K562 (cell line): ENCODE results near the gene WNT7A. TPM values are rescaled to one million over a fixed set of nuclear protein-coding genes. Genes with fewer than 3 reads are reported as not detected.

ENCODE experiments used
- ATAC-seq: fragments of 200-7000 bp; cut with Tn5 transposase; 3 replicates; pipeline ENCODE4 v1.9.1; 2020; ENCODE audit warnings: moderate library complexity
- BruUV-seq: library from RNA; stranded (reverse); fragments of 400-500 nt; replicated peaks from 2 replicates; lab custom pipeline; 2021; lab: Mats Ljungman, UMichigan
- CTCF ChIA-PET: fragments of 300-600 bp; formaldehyde crosslinking; extraction: SDS; loops from one replicate; lab custom pipeline; 2021; ENCODE audit warnings: low intra/inter-chr PET ratio; lab: Yijun Ruan, JAX
- POLR2A ChIA-PET: fragments of 300-600, 350-650 bp; sonication (Branson Sonifier 250); formaldehyde crosslinking; extraction: SDS; loops from one replicate; lab custom pipeline; 2021; ENCODE audit warnings: antibody characterized with exemption, inconsistent platforms; lab: Yijun Ruan, JAX
- DNase-seq, 4 experiments: peaks; one replicate each; pipeline versions ENCODE4 v3.0.0 to v3.0.0-alpha.2; 2011 to 2018; ENCODE audit warnings: low spot score in 3 of 4, mixed read lengths in 3 of 4; ENCODE audit errors: extremely low read depth in 1 of 4
- FAIRE-seq: peaks from 2 replicates; lab custom pipeline; 2011; peaks lifted over from hg19 to GRCh38; lab: Jason Lieb, UNC
- H2AFZ ChIP-seq: 2 replicates; pipeline ENCODE4 v1.6.0; 2011; ENCODE audit warnings: low read depth, low read length, control low read depth, inconsistent platforms
- H3K27ac ChIP-seq: fragments of 200-600 bp; 3 replicates; pipeline ENCODE4 v1.8.0; 2011; ENCODE audit warnings: low read depth, mild to moderate bottlenecking, control low read depth, inconsistent platforms, low read length, moderate library complexity, mixed read lengths; ENCODE audit errors: extremely low read depth
- H3K27me3 ChIP-seq, 2 experiments: fragments of 300-600 bp in 1 of 2; 2 replicates in 1 of 2; 3 replicates in 1 of 2; pipeline versions ENCODE4 v1.6.0 to v1.8.0; 2011; ENCODE audit warnings: inconsistent platforms in 2 of 2, low read length in 2 of 2, mild to moderate bottlenecking in 1 of 2, mixed read lengths in 1 of 2, moderate library complexity in 1 of 2; ENCODE audit not compliant: control insufficient read depth in 2 of 2, insufficient read depth in 2 of 2
- H3K36me3 ChIP-seq: fragments of 300-600 bp; 3 replicates; pipeline ENCODE4 v1.8.0; 2011; ENCODE audit warnings: mild to moderate bottlenecking, low read length, inconsistent platforms; ENCODE audit not compliant: control insufficient read depth, insufficient read depth
- H3K4me1 ChIP-seq, 2 experiments: fragments of 200-600 bp in 1 of 2; replicated peaks in 1 of 2; 2 replicates in 1 of 2; 3 replicates in 1 of 2; pipeline versions ENCODE4 v1.5.1 to v1.8.0; 2011; ENCODE audit warnings: inconsistent platforms in 2 of 2, low read length in 2 of 2, mild to moderate bottlenecking in 1 of 2, mixed read lengths in 1 of 2, moderate library complexity in 1 of 2; ENCODE audit not compliant: control insufficient read depth in 2 of 2, insufficient read depth in 2 of 2
- H3K4me2 ChIP-seq: 2 replicates; pipeline ENCODE4 v1.6.1; 2011; ENCODE audit warnings: low read length, control low read depth, inconsistent platforms, mixed read lengths; ENCODE audit not compliant: insufficient read depth
- H3K4me3 ChIP-seq: fragments of 200-600 bp; sonication (generic), shearing (Covaris generic); 2 replicates; pipeline ENCODE4 v1.5.1; 2016; ENCODE audit warnings: control low read depth, inconsistent platforms
- H3K79me2 ChIP-seq: fragments of 200-600 bp; 3 replicates; pipeline ENCODE4 v1.8.0; 2011; ENCODE audit warnings: low read length, inconsistent platforms; ENCODE audit not compliant: control insufficient read depth, insufficient read depth
- H3K9ac ChIP-seq, 2 experiments: 2 replicates each; pipeline versions ENCODE4 v1.6.0 to v1.6.1; 2011; ENCODE audit warnings: low read depth in 2 of 2, low read length in 2 of 2, control low read depth in 1 of 2, inconsistent platforms in 1 of 2, mild to moderate bottlenecking in 1 of 2, mixed read lengths in 1 of 2; ENCODE audit not compliant: insufficient read depth in 1 of 2
- H3K9me1 ChIP-seq: one replicate; pipeline ENCODE4 v1.6.0; 2011; ENCODE audit warnings: inconsistent platforms, mild to moderate bottlenecking, low read length, moderate library complexity; ENCODE audit not compliant: control insufficient read depth, insufficient read depth
- H3K9me3 ChIP-seq: replicated peaks from 2 replicates; pipeline ENCODE4 v1.5.1; 2011; ENCODE audit warnings: low read depth, low read length, inconsistent platforms; ENCODE audit not compliant: control insufficient read depth, insufficient read depth
- H4K20me1 ChIP-seq: replicated peaks from 2 replicates; pipeline ENCODE4 v1.6.1; 2011; ENCODE audit warnings: low read length, inconsistent platforms, mixed read lengths; ENCODE audit not compliant: control insufficient read depth, insufficient read depth
- FOXA3 ChIP-seq, 2 experiments: fragments of 450-650 bp in 1 of 2; sonication (generic) in 1 of 2; formaldehyde crosslinking; IDR thresholded peaks in 1 of 2; conservative IDR thresholded peaks in 1 of 2; 2 replicates each; pipeline versions ENCODE4 v1.4.0 to v1.8.0; 2020 to 2022; ENCODE audit warnings: mild to moderate bottlenecking in 2 of 2, missing genetic modification reagents in 1 of 2
- JUNB ChIP-seq: fragments of 450-650 bp; formaldehyde crosslinking; conservative IDR thresholded peaks from 2 replicates; pipeline ENCODE4 v1.4.0; 2020; ENCODE audit warnings: mild to moderate bottlenecking
- MLX ChIP-seq, 2 experiments: fragments of 450-650 bp in 1 of 2; sonication (generic) in 1 of 2; formaldehyde crosslinking; conservative IDR thresholded peaks; 2 replicates each; pipeline versions ENCODE4 v1.4.0 to v1.8.1; 2020 to 2022; ENCODE audit warnings: mild to moderate bottlenecking in 1 of 2, missing genetic modification reagents in 1 of 2
- MYC ChIP-seq, 2 experiments: fragments of 250-450 bp in 1 of 2; sonication (Bioruptor Pico) in 1 of 2; IDR thresholded peaks; 2 replicates each; pipeline versions ENCODE4 v1.5.1 to v1.6.1; 2012 to 2021; ENCODE audit warnings: low read depth in 2 of 2, borderline replicate concordance in 1 of 2, improper control_type of control experiment in 1 of 2, low read length in 1 of 2, mild to moderate bottlenecking in 1 of 2, moderate library complexity in 1 of 2
- PCBP1 ChIP-seq: fragments of 200-400 bp; formaldehyde crosslinking; IDR thresholded peaks from 2 replicates; pipeline ENCODE4 v1.6.1; 2018; ENCODE audit warnings: mild to moderate bottlenecking, low read depth, low read length; ENCODE audit not compliant: poor library complexity, severe bottlenecking
- PTTG1 ChIP-seq: fragments of 450-650 bp; IDR thresholded peaks from 2 replicates; pipeline ENCODE4 v1.6.1; 2016; ENCODE audit warnings: low read depth, mild to moderate bottlenecking, missing genetic modification characterization, missing compliant biosample characterization
- SMAD3 ChIP-seq: fragments of 450-650 bp; formaldehyde crosslinking; conservative IDR thresholded peaks from 2 replicates; pipeline ENCODE4 v1.4.0; 2020; ENCODE audit warnings: mild to moderate bottlenecking
- ZC3H8 ChIP-seq: fragments of 450-650 bp; IDR thresholded peaks from 2 replicates; pipeline ENCODE4 v1.6.1; 2017
- WGBS: fragments of 100-300 bp; shearing (Covaris generic); methylation state at CpG from one replicate; pipeline ENCODE4 v1.1.6; 2016; ENCODE audit warnings: low coverage, mixed read lengths; ENCODE audit not compliant: insufficient coverage; ENCODE audit errors: missing lambda C conversion rate; 5-methylcytosine and 5-hydroxymethylcytosine counted together
- in situ Hi-C: fragments of 300-500 bp; cut with MboI; formaldehyde crosslinking; loops from 4 replicates; pipeline ENCODE4 v1.15.0; 2018; ENCODE audit warnings: inconsistent platforms, mixed read lengths
- intact Hi-C: fragments of 100-400 bp; cut with micrococcal nuclease; formaldehyde crosslinking; loops from 2 replicates; pipeline ENCODE4 v1.14.2; 2022
- polyA plus RNA-seq, 8 experiments: library from polyadenylated mRNA; depleted of rRNA in 4 of 8; stranded (reverse) in 5 of 8; unstranded in 3 of 8; fragments of >200 nt; fragmentation: Nextera tagmentation in 2 of 8; fragmentation: Illumina TruSeq in 1 of 8; extraction: Ambion mirVana in 2 of 8; extraction: Trizol in 1 of 8; gene quantifications; 2 replicates each; pipeline versions ENCODE4 v1.2.1 to v1.2.3, GENCODE V29; 2011 to 2014; ENCODE audit warnings: inconsistent platforms in 1 of 8, missing spikeins in 1 of 8
- total RNA-seq, 7 experiments: library from RNA; depleted of rRNA in 6 of 7; stranded (reverse); fragments of >200 nt in 6 of 7; fragmentation: Illumina TruSeq in 2 of 7; extraction: Trizol in 2 of 7; gene quantifications; 2 replicates each; pipeline versions ENCODE4 v1.2.1 to v1.2.3, GENCODE V29; 2011 to 2021; ENCODE audit warnings: low replicate concordance in 1 of 7
- TF ChIP-seq, protein P1 (sequence below): fragments of 250-450 bp; sonication (Bioruptor Pico); IDR thresholded peaks from 2 replicates; pipeline ENCODE4 v1.8.0; 2021; ENCODE audit warnings: mild to moderate bottlenecking, moderate library complexity
- TF ChIP-seq, protein P2 (sequence below), 3 experiments: fragments of 200-800 bp in 1 of 3; sonication (Bioruptor generic) in 1 of 3; sonication (generic) in 1 of 3; formaldehyde crosslinking in 1 of 3; IDR thresholded peaks; 2 replicates each; pipeline versions ENCODE4 v1.6.1 to v1.8.0; 2016 to 2022; ENCODE audit warnings: mild to moderate bottlenecking in 2 of 3, missing compliant biosample characterization in 2 of 3, missing genetic modification characterization in 2 of 3, missing genetic modification reagents in 1 of 3
- TF ChIP-seq, protein P3 (sequence below): sonication (generic); formaldehyde crosslinking; IDR thresholded peaks from 2 replicates; pipeline ENCODE4 v1.5.0; 2020; ENCODE audit warnings: missing genetic modification reagents

Gene WNT7A
- total and polyA plus RNA-seq, 9 of the 15 experiments (the other 6 are each of a cell fraction or from before 2014, with no cell fraction given), result 0.03 TPM; not detected in 8

DNA sequence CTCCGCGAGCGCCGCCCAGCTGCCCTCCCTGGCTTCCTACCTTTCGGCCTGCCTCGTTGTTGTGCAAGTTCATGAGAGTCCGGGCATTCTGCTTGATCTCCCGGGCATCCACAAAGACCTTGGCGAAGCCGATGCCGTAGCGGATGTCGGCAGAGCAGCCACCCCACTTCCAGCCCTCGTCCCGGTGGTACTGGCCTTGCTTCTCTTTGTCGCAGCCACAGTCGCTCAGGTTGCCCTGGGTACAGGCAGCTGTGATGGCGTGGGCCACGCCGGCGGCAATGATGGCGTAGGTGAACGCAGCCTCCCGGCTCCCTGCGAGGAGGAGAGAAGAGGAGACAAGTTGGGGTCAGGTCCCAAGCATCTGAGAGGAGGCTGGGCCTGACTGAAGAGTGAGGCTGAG is 25.4 kb downstream of the WNT7A start:
- intact Hi-C loops (no loop called here), in situ Hi-C loops (no loop called here)
- FAIRE-seq (no peak), ATAC-seq (no peak; the same call in 2 of the 3 replicates), DNase-seq (no peak)
- peak overlapping the region in 1 of 2 experiments; percentile 38; a peak in 2 of 4 replicates for H3K9ac ChIP-seq
- H3K27me3 ChIP-seq, result peaks cover 40 to 66% of the 10 kb centered on the region in 2 experiments
- H3K79me2 ChIP-seq, result no peaks in the 10 kb centered on the region
- no peaks in the 10 kb centered on the region for H3K36me3 ChIP-seq
- CTCF ChIA-PET, result no interaction called here
- H3K4me2 ChIP-seq, result no peak overlapping the region
- H4K20me1 ChIP-seq, result peaks cover 34% of the 10 kb centered on the region
- H2AFZ ChIP-seq, result no peak overlapping the region
- H3K9me1 ChIP-seq, result peaks cover 5% of the 10 kb centered on the region
- no peak overlapping the region for H3K27ac ChIP-seq
- no peaks in the 10 kb centered on the region for H3K9me3 ChIP-seq
- no peak overlapping the region for H3K4me3 ChIP-seq
- peaks cover 0 to 4% of the 10 kb centered on the region in 2 experiments; a peak in 2 of 5 replicates for H3K4me1 ChIP-seq
- no TSS peak for BruUV-seq
- POLR2A ChIA-PET, result interaction anchor here (0.6 to 0.7 kb wide), 2 partner anchors 347 to 442 kb away, joined by 3 to 4 read pairs; no protein-coding TSS in a partner anchor
- TF ChIP-seq PTTG1 (tag) (no peak), ZC3H8 (no peak), JUNB (CRISPR knock-in tag) (no peak), PCBP1 (no peak), FOXA3 (CRISPR knock-in tag; conservative IDR thresholded peaks at IDR 0.05 in 1 of 2, IDR thresholded peaks at IDR 0.05 in 1 of 2) (no peak), MLX (CRISPR knock-in tag; conservative IDR thresholded peaks at IDR 0.05) (no peak), SMAD3 (no peak), MYC (IDR thresholded peaks at IDR 0.05; ENCODE audit: low read depth, low read length) (no peak), MYC (CRISPR knock-in tag; IDR thresholded peaks at IDR 0.05; ENCODE audit: borderline replicate concordance, low read depth) (no peak)
- TF ChIP-seq, protein P1, sequence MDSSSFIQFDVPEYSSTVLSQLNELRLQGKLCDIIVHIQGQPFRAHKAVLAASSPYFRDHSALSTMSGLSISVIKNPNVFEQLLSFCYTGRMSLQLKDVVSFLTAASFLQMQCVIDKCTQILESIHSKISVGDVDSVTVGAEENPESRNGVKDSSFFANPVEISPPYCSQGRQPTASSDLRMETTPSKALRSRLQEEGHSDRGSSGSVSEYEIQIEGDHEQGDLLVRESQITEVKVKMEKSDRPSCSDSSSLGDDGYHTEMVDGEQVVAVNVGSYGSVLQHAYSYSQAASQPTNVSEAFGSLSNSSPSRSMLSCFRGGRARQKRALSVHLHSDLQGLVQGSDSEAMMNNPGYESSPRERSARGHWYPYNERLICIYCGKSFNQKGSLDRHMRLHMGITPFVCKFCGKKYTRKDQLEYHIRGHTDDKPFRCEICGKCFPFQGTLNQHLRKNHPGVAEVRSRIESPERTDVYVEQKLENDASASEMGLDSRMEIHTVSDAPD (CRISPR knock-in tag), result no peak
- TF ChIP-seq, protein P2, sequence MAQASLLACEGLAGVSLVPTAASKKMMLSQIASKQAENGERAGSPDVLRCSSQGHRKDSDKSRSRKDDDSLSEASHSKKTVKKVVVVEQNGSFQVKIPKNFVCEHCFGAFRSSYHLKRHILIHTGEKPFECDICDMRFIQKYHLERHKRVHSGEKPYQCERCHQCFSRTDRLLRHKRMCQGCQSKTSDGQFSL (CRISPR knock-in tag; IDR thresholded peaks at IDR 0.05), result no peak
- TF ChIP-seq, protein P2 (tag; IDR thresholded peaks at IDR 0.05), result no peak
- TF ChIP-seq, protein P3, sequence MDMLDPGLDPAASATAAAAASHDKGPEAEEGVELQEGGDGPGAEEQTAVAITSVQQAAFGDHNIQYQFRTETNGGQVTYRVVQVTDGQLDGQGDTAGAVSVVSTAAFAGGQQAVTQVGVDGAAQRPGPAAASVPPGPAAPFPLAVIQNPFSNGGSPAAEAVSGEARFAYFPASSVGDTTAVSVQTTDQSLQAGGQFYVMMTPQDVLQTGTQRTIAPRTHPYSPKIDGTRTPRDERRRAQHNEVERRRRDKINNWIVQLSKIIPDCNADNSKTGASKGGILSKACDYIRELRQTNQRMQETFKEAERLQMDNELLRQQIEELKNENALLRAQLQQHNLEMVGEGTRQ (CRISPR knock-in tag), result no peak
- 3% methylated on average over 25 of the region's 25 CpGs for WGBS
